Neural cell (in vitro differentiated cells): ENCODE data around the gene CHAF1B. TPM values are rescaled to one million over a fixed set of nuclear protein-coding genes. Genes with fewer than 3 reads are reported as not detected.

ENCODE experiments used
- H2AFZ ChIP-seq: fragments of 200-600, 300-800 bp; sonication (generic), shearing (Covaris generic); 2 replicates; pipeline ENCODE4 v1.6.0; 2014; ENCODE audit warnings: low read depth, mild to moderate bottlenecking, antibody characterized with exemption, low read length, moderate library complexity
- H3F3A ChIP-seq: fragments of 200-600 bp; shearing (Covaris generic); 2 replicates; pipeline ENCODE4 v1.6.1; 2016; ENCODE audit warnings: mild to moderate bottlenecking, moderate library complexity, mixed read lengths, antibody characterized with exemption, low read length; ENCODE audit not compliant: insufficient read depth, poor library complexity, severe bottlenecking
- H3K27ac ChIP-seq: fragments of 200-600, 300-800 bp; sonication (generic), shearing (Covaris generic); 2 replicates; pipeline ENCODE4 v1.5.1; 2014; ENCODE audit warnings: mild to moderate bottlenecking, low read length, moderate library complexity
- H3K27me3 ChIP-seq: fragments of 300-800, 200-600 bp; sonication (generic), shearing (Covaris generic); 2 replicates; pipeline ENCODE4 v1.6.0; 2014; ENCODE audit warnings: mild to moderate bottlenecking, low read depth, low read length, moderate library complexity; ENCODE audit not compliant: insufficient read depth
- H3K36me3 ChIP-seq: fragments of 300-800, 200-600 bp; sonication (generic), shearing (Covaris generic); 2 replicates; pipeline ENCODE4 v1.5.1; 2014; ENCODE audit warnings: mild to moderate bottlenecking, antibody characterized with exemption, low read length, moderate library complexity; ENCODE audit not compliant: insufficient read depth
- H3K4me2 ChIP-seq: fragments of 300-800, 200-600 bp; sonication (generic), shearing (Covaris generic); 2 replicates; pipeline ENCODE4 v1.6.0; 2014; ENCODE audit warnings: mild to moderate bottlenecking, low read length
- H3K4me3 ChIP-seq: fragments of 300-800, 200-600 bp; sonication (generic), shearing (Covaris generic); 2 replicates; pipeline ENCODE4 v1.5.1; 2014; ENCODE audit warnings: mild to moderate bottlenecking, low read length, moderate library complexity
- H3K79me2 ChIP-seq: fragments of 200-600 bp; shearing (Covaris generic); replicated peaks from 2 replicates; pipeline ENCODE4 v1.6.0; 2014; ENCODE audit warnings: mild to moderate bottlenecking, low read length, moderate library complexity; ENCODE audit not compliant: insufficient read depth
- H3K9ac ChIP-seq: fragments of 300-800, 200-600 bp; sonication (generic), shearing (Covaris generic); 2 replicates; pipeline ENCODE4 v1.6.1; 2016; ENCODE audit warnings: mild to moderate bottlenecking, low read length, mixed read lengths
- H3K9me2 ChIP-seq: fragments of 200-600 bp; shearing (Covaris generic); 2 replicates; pipeline ENCODE4 v1.6.1; 2016; ENCODE audit warnings: mild to moderate bottlenecking, low read length, mixed read lengths; ENCODE audit not compliant: insufficient read depth
- H3K9me3 ChIP-seq: fragments of 200-600, 300-800 bp; sonication (generic), shearing (Covaris generic); 2 replicates; pipeline ENCODE4 v1.6.1; 2016; ENCODE audit warnings: mild to moderate bottlenecking, mixed run types, low read length, moderate library complexity, mixed read lengths
- H4K20me1 ChIP-seq: fragments of 200-600 bp; shearing (Covaris generic); 2 replicates; pipeline ENCODE4 v1.6.1; 2016; ENCODE audit warnings: mild to moderate bottlenecking, mixed run types; ENCODE audit not compliant: insufficient read depth
- EP300 ChIP-seq: fragments of 450-650 bp; conservative IDR thresholded peaks from 2 replicates; pipeline ENCODE4 v1.6.1; 2014; ENCODE audit warnings: antibody characterized with exemption, mild to moderate bottlenecking, moderate library complexity; ENCODE audit not compliant: poor library complexity, severe bottlenecking
- MXI1 ChIP-seq: fragments of 450-650 bp; conservative IDR thresholded peaks from 2 replicates; pipeline ENCODE4 v1.6.1; 2014; ENCODE audit warnings: antibody characterized with exemption, mild to moderate bottlenecking; ENCODE audit not compliant: poor library complexity, severe bottlenecking
- POLR2AphosphoS5 ChIP-seq: IDR thresholded peaks from 2 replicates; pipeline ENCODE4 v1.6.1; 2012
- SMC3 ChIP-seq: fragments of 450-650 bp; conservative IDR thresholded peaks from 2 replicates; pipeline ENCODE4 v1.6.1; 2014; ENCODE audit warnings: antibody characterized with exemption, mild to moderate bottlenecking, moderate library complexity; ENCODE audit not compliant: poor library complexity
- TAF1 ChIP-seq: IDR thresholded peaks from 2 replicates; pipeline ENCODE4 v1.6.1; 2012; ENCODE audit warnings: low read depth
- polyA plus RNA-seq: library from polyadenylated mRNA; depleted of rRNA; stranded (reverse); fragments of >200 nt; gene quantifications from 2 replicates; pipeline ENCODE4 v1.2.3, GENCODE V29; 2014
- TF ChIP-seq, protein P1 (sequence below): fragments of 450-650 bp; IDR thresholded peaks from 2 replicates; pipeline ENCODE4 v1.5.1; 2014; ENCODE audit warnings: antibody characterized with exemption, mild to moderate bottlenecking, moderate library complexity; ENCODE audit not compliant: poor library complexity, severe bottlenecking
- TF ChIP-seq, protein P2 (sequence below): IDR thresholded peaks from 2 replicates; pipeline ENCODE4 v1.6.1; 2012; ENCODE audit warnings: borderline replicate concordance

The CHAF1B gene
- polyA plus RNA-seq, 1 donor from 2014 or later: 0.72 TPM

GRCh38 chr21:36395353-36396111 lies 10.3 kb downstream of the CHAF1B start:
- Histone ChIP-seq H3K9me2 (no peaks in the 10 kb centered on the region), H3K4me2 (no peak overlapping the region), H3K79me2 (no peaks in the 10 kb centered on the region), H3K36me3 (no peaks in the 10 kb centered on the region), H4K20me1 (no peaks in the 10 kb centered on the region), H3K9me3 (no peaks in the 10 kb centered on the region), H3F3A (no peaks in the 10 kb centered on the region), H3K27me3 (no peaks in the 10 kb centered on the region), H3K27ac (no peak overlapping the region), H3K9ac (no peak overlapping the region), H2AFZ (no peak overlapping the region), H3K4me3 (no peak overlapping the region)
- TF ChIP-seq TAF1: no peak
- TF ChIP-seq, protein P1, sequence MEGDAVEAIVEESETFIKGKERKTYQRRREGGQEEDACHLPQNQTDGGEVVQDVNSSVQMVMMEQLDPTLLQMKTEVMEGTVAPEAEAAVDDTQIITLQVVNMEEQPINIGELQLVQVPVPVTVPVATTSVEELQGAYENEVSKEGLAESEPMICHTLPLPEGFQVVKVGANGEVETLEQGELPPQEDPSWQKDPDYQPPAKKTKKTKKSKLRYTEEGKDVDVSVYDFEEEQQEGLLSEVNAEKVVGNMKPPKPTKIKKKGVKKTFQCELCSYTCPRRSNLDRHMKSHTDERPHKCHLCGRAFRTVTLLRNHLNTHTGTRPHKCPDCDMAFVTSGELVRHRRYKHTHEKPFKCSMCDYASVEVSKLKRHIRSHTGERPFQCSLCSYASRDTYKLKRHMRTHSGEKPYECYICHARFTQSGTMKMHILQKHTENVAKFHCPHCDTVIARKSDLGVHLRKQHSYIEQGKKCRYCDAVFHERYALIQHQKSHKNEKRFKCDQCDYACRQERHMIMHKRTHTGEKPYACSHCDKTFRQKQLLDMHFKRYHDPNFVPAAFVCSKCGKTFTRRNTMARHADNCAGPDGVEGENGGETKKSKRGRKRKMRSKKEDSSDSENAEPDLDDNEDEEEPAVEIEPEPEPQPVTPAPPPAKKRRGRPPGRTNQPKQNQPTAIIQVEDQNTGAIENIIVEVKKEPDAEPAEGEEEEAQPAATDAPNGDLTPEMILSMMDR: no peak

DNA sequence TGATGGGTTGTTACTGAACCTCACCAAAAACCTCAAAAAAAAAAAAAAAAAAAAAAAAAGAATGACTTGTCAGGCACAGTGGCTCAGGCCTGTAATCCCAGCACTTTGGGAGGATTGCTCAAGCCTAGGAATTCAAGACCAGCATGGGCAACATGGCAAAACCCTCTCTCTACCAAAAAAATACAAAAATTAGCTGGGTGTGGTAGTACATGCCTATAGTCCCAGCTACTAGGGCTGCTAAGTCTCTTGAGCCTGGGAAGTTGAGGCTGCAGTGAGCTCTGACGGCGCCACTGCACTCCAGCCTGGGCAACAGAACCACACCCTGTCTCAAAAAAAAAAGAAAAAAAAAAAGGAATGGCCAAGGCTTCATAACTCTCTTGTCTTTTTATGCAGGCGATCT lies 11.1 kb downstream of the CHAF1B start:
- no peaks in the 10 kb centered on the region for H3F3A ChIP-seq
- no peaks in the 10 kb centered on the region for H3K9me3 ChIP-seq
- H3K4me2 ChIP-seq: no peak overlapping the region
- H3K27me3 ChIP-seq: no peaks in the 10 kb centered on the region
- H3K27ac ChIP-seq: no peak overlapping the region
- no peaks in the 10 kb centered on the region for H4K20me1 ChIP-seq
- TF ChIP-seq, protein P2, sequence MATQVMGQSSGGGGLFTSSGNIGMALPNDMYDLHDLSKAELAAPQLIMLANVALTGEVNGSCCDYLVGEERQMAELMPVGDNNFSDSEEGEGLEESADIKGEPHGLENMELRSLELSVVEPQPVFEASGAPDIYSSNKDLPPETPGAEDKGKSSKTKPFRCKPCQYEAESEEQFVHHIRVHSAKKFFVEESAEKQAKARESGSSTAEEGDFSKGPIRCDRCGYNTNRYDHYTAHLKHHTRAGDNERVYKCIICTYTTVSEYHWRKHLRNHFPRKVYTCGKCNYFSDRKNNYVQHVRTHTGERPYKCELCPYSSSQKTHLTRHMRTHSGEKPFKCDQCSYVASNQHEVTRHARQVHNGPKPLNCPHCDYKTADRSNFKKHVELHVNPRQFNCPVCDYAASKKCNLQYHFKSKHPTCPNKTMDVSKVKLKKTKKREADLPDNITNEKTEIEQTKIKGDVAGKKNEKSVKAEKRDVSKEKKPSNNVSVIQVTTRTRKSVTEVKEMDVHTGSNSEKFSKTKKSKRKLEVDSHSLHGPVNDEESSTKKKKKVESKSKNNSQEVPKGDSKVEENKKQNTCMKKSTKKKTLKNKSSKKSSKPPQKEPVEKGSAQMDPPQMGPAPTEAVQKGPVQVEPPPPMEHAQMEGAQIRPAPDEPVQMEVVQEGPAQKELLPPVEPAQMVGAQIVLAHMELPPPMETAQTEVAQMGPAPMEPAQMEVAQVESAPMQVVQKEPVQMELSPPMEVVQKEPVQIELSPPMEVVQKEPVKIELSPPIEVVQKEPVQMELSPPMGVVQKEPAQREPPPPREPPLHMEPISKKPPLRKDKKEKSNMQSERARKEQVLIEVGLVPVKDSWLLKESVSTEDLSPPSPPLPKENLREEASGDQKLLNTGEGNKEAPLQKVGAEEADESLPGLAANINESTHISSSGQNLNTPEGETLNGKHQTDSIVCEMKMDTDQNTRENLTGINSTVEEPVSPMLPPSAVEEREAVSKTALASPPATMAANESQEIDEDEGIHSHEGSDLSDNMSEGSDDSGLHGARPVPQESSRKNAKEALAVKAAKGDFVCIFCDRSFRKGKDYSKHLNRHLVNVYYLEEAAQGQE: no peak
- TF ChIP-seq EP300 (no peak), TAF1 (no peak), SMC3 (no peak)
- no peaks in the 10 kb centered on the region for H3K79me2 ChIP-seq
- H3K9me2 ChIP-seq: no peaks in the 10 kb centered on the region
- no peaks in the 10 kb centered on the region for H3K36me3 ChIP-seq
- no peak overlapping the region for H2AFZ ChIP-seq
- H3K4me3 ChIP-seq: no peak overlapping the region
- no peak overlapping the region for H3K9ac ChIP-seq

DNA sequence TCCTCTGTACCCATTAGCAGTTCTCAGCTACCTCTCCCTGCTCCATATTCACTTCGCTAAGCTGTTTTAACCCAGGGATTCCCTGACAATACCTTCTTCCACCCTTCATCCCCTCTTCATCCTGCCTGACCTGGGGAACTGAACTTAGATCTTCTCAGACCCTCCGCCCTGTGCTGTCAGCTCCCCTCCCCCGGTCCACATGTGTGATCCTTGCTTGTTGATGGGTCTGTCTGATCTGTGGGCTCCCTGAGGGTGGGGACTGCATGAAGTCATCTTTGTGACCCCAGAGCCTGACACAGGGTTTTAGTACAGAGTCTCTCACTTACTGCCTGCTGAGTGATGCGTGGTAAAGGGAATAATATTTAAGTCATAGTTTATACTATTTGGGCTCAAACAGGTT lies 11.8 kb downstream of the CHAF1B start:
- no peaks in the 10 kb centered on the region for H3K79me2 ChIP-seq
- no peak overlapping the region for H2AFZ ChIP-seq
- H3K9me2 ChIP-seq: no peaks in the 10 kb centered on the region
- no peaks in the 10 kb centered on the region for H3K9me3 ChIP-seq
- no peaks in the 10 kb centered on the region for H4K20me1 ChIP-seq
- no peak overlapping the region for H3K27ac ChIP-seq
- no peak overlapping the region for H3K4me3 ChIP-seq
- H3F3A ChIP-seq: no peaks in the 10 kb centered on the region
- H3K9ac ChIP-seq: no peak overlapping the region
- H3K27me3 ChIP-seq: no peaks in the 10 kb centered on the region
- no peak overlapping the region for H3K4me2 ChIP-seq
- H3K36me3 ChIP-seq: no peaks in the 10 kb centered on the region
- TF ChIP-seq, protein P2: no peak
- TF ChIP-seq MXI1 (no peak), SMC3 (no peak), POLR2AphosphoS5 (no peak)
